SK-N-SH treated with all-trans-retinoic acid at 6 μM for 48 hours (cell line): ENCODE data around the gene FPR3.

ENCODE experiments used
- ATAC-seq: fragments of 200-7000 bp; cut with Tn5 transposase; 3 replicates; pipeline ENCODE4 v1.9.1; 2020; ENCODE audit warnings: mild to moderate bottlenecking, moderate library complexity
- BACH2 ChIP-seq: fragments of 250-450 bp; sonication (Bioruptor Pico); IDR thresholded peaks from 2 replicates; pipeline ENCODE4 v1.9.0; 2021; ENCODE audit warnings: mild to moderate bottlenecking, borderline replicate concordance
- CSDC2 ChIP-seq: fragments of 250-450 bp; sonication (Bioruptor Pico); IDR thresholded peaks from 2 replicates; pipeline ENCODE4 v1.5.0; 2020; ENCODE audit warnings: mild to moderate bottlenecking, moderate library complexity
- ESRRG ChIP-seq: fragments of 250-450 bp; sonication (Bioruptor Pico); IDR thresholded peaks from 2 replicates; pipeline ENCODE4 v1.6.1; 2021; ENCODE audit warnings: mild to moderate bottlenecking
- GLIS3 ChIP-seq: fragments of 250-450 bp; sonication (Bioruptor Pico); IDR thresholded peaks from 2 replicates; pipeline ENCODE4 v1.5.0; 2020; ENCODE audit warnings: mild to moderate bottlenecking, moderate library complexity
- ISL1 ChIP-seq: fragments of 250-450 bp; sonication (Bioruptor Pico); IDR thresholded peaks from 2 replicates; pipeline ENCODE4 v2.1.2; 2022; ENCODE audit warnings: mild to moderate bottlenecking, moderate library complexity
- PPARA ChIP-seq: fragments of 250-450 bp; sonication (Bioruptor Pico); IDR thresholded peaks from 2 replicates; pipeline ENCODE4 v1.5.0; 2020; ENCODE audit warnings: mild to moderate bottlenecking, borderline replicate concordance
- RARB ChIP-seq: fragments of 250-450 bp; sonication (Bioruptor Pico); IDR thresholded peaks from 2 replicates; pipeline ENCODE4 v1.8.0; 2021; ENCODE audit warnings: mild to moderate bottlenecking, moderate library complexity
- SNAI2 ChIP-seq: fragments of 250-450 bp; sonication (Bioruptor Pico); IDR thresholded peaks from 2 replicates; pipeline ENCODE4 v1.5.0; 2020; ENCODE audit warnings: mild to moderate bottlenecking, moderate library complexity
- TCF4 ChIP-seq: fragments of 250-450 bp; sonication (Bioruptor Pico); IDR thresholded peaks from 2 replicates; pipeline ENCODE4 v1.8.0; 2021; ENCODE audit warnings: mild to moderate bottlenecking, moderate library complexity, borderline replicate concordance
- TOX ChIP-seq: fragments of 250-450 bp; sonication (Bioruptor Pico); IDR thresholded peaks from 2 replicates; pipeline ENCODE4 v1.8.0; 2021; ENCODE audit warnings: mild to moderate bottlenecking, moderate library complexity, borderline replicate concordance
- ZC3H10 ChIP-seq: fragments of 250-450 bp; sonication (Bioruptor Pico); IDR thresholded peaks from 2 replicates; pipeline ENCODE4 v1.5.1; 2021; ENCODE audit warnings: mild to moderate bottlenecking, moderate library complexity
- ZFP3 ChIP-seq: fragments of 250-450 bp; sonication (Bioruptor Pico); IDR thresholded peaks from 2 replicates; pipeline ENCODE4 v1.5.0; 2020; ENCODE audit warnings: mild to moderate bottlenecking, moderate library complexity
- ZFP30 ChIP-seq: fragments of 450-650 bp; formaldehyde crosslinking; IDR thresholded peaks from 2 replicates; pipeline ENCODE4 v1.5.0; 2022; ENCODE audit warnings: mild to moderate bottlenecking, moderate library complexity
- ZNF565 ChIP-seq: fragments of 450-650 bp; formaldehyde crosslinking; conservative IDR thresholded peaks from 2 replicates; pipeline ENCODE4 v1.5.0; 2020; ENCODE audit warnings: low read depth, mild to moderate bottlenecking, moderate library complexity
- ZNF70 ChIP-seq: fragments of 450-650 bp; formaldehyde crosslinking; IDR thresholded peaks from 2 replicates; pipeline ENCODE4 v1.5.0; 2020; ENCODE audit warnings: mild to moderate bottlenecking, moderate library complexity
- ZNF8 ChIP-seq: fragments of 450-650 bp; formaldehyde crosslinking; IDR thresholded peaks from 2 replicates; pipeline ENCODE4 v1.5.0; 2020; ENCODE audit warnings: mild to moderate bottlenecking, moderate library complexity
- TF ChIP-seq, protein P1 (sequence below): fragments of 250-450 bp; sonication (Bioruptor Pico); IDR thresholded peaks from 2 replicates; pipeline ENCODE4 v1.8.0; 2021; ENCODE audit warnings: low read depth, mild to moderate bottlenecking, moderate library complexity, borderline replicate concordance
- TF ChIP-seq, protein P2 (sequence below): fragments of 250-450 bp; sonication (Bioruptor Pico); IDR thresholded peaks from 2 replicates; pipeline ENCODE4 v1.5.1; 2021; ENCODE audit warnings: mild to moderate bottlenecking, moderate library complexity
- TF ChIP-seq, protein P3 (sequence below): fragments of 250-450 bp; sonication (Bioruptor Pico); IDR thresholded peaks from 2 replicates; pipeline ENCODE4 v1.5.0; 2020; ENCODE audit warnings: mild to moderate bottlenecking, moderate library complexity
- TF ChIP-seq, protein P4 (sequence below): fragments of 250-450 bp; sonication (Bioruptor Pico); IDR thresholded peaks from 2 replicates; pipeline ENCODE4 v1.8.0; 2020; ENCODE audit warnings: mild to moderate bottlenecking, moderate library complexity, borderline replicate concordance

The FPR3 gene

DNA sequence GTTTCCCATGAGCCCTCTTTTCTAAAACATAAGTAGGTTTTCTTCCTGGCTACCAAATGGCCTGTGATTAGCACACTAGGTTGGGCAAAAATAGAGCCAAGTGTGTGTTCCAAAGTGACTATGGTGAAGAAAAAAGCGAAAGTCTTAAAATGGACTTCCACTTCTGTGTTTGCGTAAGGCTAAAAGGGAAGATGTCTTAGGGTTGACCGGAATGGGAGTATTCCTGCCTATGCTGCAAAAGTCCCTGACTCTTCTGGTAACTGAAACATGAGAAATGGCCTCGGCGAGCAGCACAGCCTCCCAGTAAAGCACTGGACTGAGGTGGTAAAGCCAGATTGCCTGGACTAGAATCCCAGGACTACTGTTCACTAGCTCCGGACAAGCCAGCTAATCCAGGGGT lies 40.8 kb upstream of the FPR3 start:
- TF ChIP-seq PPARA (CRISPR knock-in tag): no peak
- no peak for TF ChIP-seq ZFP30 (CRISPR knock-in tag)
- TF ChIP-seq ESRRG (CRISPR knock-in tag): no peak
- no peak for TF ChIP-seq RARB (CRISPR knock-in tag)
- TF ChIP-seq TCF4 (CRISPR knock-in tag): no peak
- no peak for TF ChIP-seq ISL1 (CRISPR knock-in tag)
- no peak for TF ChIP-seq ZNF565 (CRISPR knock-in tag)
- TF ChIP-seq CSDC2 (CRISPR knock-in tag): no peak
- no peak for TF ChIP-seq BACH2 (CRISPR knock-in tag)
- TF ChIP-seq, protein P1, sequence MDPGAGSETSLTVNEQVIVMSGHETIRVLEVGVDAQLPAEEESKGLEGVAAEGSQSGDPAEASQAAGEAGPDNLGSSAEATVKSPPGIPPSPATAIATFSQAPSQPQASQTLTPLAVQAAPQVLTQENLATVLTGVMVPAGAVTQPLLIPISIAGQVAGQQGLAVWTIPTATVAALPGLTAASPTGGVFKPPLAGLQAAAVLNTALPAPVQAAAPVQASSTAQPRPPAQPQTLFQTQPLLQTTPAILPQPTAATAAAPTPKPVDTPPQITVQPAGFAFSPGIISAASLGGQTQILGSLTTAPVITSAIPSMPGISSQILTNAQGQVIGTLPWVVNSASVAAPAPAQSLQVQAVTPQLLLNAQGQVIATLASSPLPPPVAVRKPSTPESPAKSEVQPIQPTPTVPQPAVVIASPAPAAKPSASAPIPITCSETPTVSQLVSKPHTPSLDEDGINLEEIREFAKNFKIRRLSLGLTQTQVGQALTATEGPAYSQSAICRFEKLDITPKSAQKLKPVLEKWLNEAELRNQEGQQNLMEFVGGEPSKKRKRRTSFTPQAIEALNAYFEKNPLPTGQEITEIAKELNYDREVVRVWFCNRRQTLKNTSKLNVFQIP (CRISPR knock-in tag): no peak
- TF ChIP-seq, protein P2, sequence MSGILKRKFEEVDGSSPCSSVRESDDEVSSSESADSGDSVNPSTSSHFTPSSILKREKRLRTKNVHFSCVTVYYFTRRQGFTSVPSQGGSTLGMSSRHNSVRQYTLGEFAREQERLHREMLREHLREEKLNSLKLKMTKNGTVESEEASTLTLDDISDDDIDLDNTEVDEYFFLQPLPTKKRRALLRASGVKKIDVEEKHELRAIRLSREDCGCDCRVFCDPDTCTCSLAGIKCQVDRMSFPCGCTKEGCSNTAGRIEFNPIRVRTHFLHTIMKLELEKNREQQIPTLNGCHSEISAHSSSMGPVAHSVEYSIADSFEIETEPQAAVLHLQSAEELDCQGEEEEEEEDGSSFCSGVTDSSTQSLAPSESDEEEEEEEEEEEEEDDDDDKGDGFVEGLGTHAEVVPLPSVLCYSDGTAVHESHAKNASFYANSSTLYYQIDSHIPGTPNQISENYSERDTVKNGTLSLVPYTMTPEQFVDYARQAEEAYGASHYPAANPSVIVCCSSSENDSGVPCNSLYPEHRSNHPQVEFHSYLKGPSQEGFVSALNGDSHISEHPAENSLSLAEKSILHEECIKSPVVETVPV (CRISPR knock-in tag): no peak
- TF ChIP-seq, protein P3, sequence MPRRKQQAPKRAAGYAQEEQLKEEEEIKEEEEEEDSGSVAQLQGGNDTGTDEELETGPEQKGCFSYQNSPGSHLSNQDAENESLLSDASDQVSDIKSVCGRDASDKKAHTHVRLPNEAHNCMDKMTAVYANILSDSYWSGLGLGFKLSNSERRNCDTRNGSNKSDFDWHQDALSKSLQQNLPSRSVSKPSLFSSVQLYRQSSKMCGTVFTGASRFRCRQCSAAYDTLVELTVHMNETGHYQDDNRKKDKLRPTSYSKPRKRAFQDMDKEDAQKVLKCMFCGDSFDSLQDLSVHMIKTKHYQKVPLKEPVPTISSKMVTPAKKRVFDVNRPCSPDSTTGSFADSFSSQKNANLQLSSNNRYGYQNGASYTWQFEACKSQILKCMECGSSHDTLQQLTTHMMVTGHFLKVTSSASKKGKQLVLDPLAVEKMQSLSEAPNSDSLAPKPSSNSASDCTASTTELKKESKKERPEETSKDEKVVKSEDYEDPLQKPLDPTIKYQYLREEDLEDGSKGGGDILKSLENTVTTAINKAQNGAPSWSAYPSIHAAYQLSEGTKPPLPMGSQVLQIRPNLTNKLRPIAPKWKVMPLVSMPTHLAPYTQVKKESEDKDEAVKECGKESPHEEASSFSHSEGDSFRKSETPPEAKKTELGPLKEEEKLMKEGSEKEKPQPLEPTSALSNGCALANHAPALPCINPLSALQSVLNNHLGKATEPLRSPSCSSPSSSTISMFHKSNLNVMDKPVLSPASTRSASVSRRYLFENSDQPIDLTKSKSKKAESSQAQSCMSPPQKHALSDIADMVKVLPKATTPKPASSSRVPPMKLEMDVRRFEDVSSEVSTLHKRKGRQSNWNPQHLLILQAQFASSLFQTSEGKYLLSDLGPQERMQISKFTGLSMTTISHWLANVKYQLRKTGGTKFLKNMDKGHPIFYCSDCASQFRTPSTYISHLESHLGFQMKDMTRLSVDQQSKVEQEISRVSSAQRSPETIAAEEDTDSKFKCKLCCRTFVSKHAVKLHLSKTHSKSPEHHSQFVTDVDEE: no peak
- TF ChIP-seq TOX: no peak
- no peak for TF ChIP-seq ZFP3 (CRISPR knock-in tag)
- TF ChIP-seq ZC3H10: no peak
- no peak for ATAC-seq

DNA sequence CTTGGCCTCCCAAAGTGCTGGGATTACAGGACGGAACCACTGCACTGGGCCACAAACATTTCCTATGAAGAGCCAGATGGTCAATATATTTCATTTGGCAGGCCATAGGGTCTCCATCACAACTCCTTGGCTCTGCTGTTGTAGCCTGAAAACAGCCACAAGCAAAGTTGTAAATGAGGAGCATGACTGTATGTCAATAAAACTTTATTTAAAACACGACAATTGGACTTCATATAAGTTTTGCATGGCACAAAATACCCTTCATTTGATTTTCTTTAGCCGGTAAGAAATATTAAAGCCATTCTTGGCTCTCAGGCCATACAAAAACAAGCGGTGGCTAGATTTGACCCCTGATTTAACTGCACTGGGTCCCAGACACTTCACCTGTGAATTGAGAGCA lies 40.2 kb upstream of the FPR3 start:
- TF ChIP-seq ZC3H10 (no peak), ZNF8 (CRISPR knock-in tag) (no peak), ZNF565 (CRISPR knock-in tag) (no peak), SNAI2 (CRISPR knock-in tag) (no peak), PPARA (CRISPR knock-in tag) (no peak), CSDC2 (CRISPR knock-in tag) (no peak), GLIS3 (CRISPR knock-in tag) (no peak), ISL1 (CRISPR knock-in tag) (no peak), ZNF70 (CRISPR knock-in tag) (no peak), TOX (no peak), RARB (CRISPR knock-in tag) (no peak), TCF4 (CRISPR knock-in tag) (no peak), ZFP3 (CRISPR knock-in tag) (no peak)
- TF ChIP-seq, protein P2 (CRISPR knock-in tag): no peak
- TF ChIP-seq, protein P1 (CRISPR knock-in tag): no peak
- TF ChIP-seq, protein P4, sequence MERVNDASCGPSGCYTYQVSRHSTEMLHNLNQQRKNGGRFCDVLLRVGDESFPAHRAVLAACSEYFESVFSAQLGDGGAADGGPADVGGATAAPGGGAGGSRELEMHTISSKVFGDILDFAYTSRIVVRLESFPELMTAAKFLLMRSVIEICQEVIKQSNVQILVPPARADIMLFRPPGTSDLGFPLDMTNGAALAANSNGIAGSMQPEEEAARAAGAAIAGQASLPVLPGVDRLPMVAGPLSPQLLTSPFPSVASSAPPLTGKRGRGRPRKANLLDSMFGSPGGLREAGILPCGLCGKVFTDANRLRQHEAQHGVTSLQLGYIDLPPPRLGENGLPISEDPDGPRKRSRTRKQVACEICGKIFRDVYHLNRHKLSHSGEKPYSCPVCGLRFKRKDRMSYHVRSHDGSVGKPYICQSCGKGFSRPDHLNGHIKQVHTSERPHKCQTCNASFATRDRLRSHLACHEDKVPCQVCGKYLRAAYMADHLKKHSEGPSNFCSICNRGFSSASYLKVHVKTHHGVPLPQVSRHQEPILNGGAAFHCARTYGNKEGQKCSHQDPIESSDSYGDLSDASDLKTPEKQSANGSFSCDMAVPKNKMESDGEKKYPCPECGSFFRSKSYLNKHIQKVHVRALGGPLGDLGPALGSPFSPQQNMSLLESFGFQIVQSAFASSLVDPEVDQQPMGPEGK (CRISPR knock-in tag): no peak
- no peak for ATAC-seq
